A673 (cell line): Measurements from ENCODE around the gene THRSP.

Experiments used
- EZH2 ChIP-seq: fragments of 200-600 bp; sonication (generic); IDR thresholded peaks from 2 replicates; pipeline ENCODE4 v1.6.1; 2017; ENCODE audit warnings: borderline replicate concordance, low read depth, mild to moderate bottlenecking, mixed read lengths, antibody characterized with exemption, low read length; ENCODE audit not compliant: poor library complexity, severe bottlenecking
- TF ChIP-seq, protein P1 (sequence below): fragments of 300-800, 200-600 bp; sonication (generic); conservative IDR thresholded peaks from 2 replicates; pipeline ENCODE4 v1.5.1; 2017; ENCODE audit warnings: low read depth, mild to moderate bottlenecking, antibody characterized with exemption, low read length, moderate library complexity, mixed read lengths

DNA sequence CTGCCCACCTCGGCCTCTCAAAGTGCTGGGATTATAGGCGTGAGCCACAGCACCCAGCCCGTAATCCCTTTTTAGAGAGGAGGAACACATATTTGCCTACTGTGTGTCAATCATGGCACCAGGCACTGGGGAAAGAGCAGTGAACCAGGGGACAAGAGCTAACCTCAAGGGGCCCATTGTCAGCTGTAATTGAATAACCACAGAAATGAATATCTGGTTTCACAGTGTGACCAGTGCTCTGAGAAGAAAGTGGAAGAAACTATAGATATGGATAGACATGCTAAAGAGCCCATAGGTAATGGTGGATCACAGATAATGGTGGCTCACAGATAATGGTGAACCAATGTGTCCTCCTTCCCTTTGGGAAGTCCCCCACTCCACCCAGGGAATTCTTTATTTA lies 32.0 kb upstream of the THRSP start:
- TF ChIP-seq, protein P1, sequence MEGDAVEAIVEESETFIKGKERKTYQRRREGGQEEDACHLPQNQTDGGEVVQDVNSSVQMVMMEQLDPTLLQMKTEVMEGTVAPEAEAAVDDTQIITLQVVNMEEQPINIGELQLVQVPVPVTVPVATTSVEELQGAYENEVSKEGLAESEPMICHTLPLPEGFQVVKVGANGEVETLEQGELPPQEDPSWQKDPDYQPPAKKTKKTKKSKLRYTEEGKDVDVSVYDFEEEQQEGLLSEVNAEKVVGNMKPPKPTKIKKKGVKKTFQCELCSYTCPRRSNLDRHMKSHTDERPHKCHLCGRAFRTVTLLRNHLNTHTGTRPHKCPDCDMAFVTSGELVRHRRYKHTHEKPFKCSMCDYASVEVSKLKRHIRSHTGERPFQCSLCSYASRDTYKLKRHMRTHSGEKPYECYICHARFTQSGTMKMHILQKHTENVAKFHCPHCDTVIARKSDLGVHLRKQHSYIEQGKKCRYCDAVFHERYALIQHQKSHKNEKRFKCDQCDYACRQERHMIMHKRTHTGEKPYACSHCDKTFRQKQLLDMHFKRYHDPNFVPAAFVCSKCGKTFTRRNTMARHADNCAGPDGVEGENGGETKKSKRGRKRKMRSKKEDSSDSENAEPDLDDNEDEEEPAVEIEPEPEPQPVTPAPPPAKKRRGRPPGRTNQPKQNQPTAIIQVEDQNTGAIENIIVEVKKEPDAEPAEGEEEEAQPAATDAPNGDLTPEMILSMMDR: no peak
- TF ChIP-seq EZH2: no peak
